ENCODE results near the gene SLC12A9.

SLC12A9 gene

GRCh38 chr7:100826514-100827329 lies 25.8 kb upstream of the SLC12A9 start:
- no peak for TF ChIP-seq ZNF274 (IDR thresholded peaks at IDR 0.05; ENCODE audit: low read depth, low read length)
- TF ChIP-seq SUZ12 (IDR thresholded peaks at IDR 0.05; ENCODE audit: extremely low read depth, insufficient read depth, insufficient read length): no peak
- no peak for TF ChIP-seq YY1 (IDR thresholded peaks at IDR 0.05; ENCODE audit: insufficient read depth, insufficient read length)
- Histone ChIP-seq H3K36me3 (ENCODE audit: insufficient read depth, insufficient read length, low read length) (peaks cover 31% of the 10 kb centered on the region), H3K4me1 (ENCODE audit: insufficient read depth, insufficient read length) (peaks cover 7% of the 10 kb centered on the region), H3K9ac (ENCODE audit: insufficient read length, low read depth) (peak overlapping the region; percentile 87), H3K4me3 (ENCODE audit: insufficient read length, low read depth) (peak overlapping the region; percentile 66), H3K9me3 (ENCODE audit: insufficient read depth, low read length) (no peaks in the 10 kb centered on the region), H3K27me3 (ENCODE audit: insufficient read depth, insufficient read length) (no peaks in the 10 kb centered on the region)
- DNase-seq (ENCODE audit: low read depth, low spot score): no peak

GRCh38 chr7:100827330-100828226 lies 24.9 kb upstream of the SLC12A9 start, which contains the start of gene EPHB4:
EPHB4 (minus strand) TSS chr7:100827523; CDS start chr7:100827030, 493 bp downstream.
- peak; percentile 91 for DNase-seq (ENCODE audit: low read depth, low spot score)
- Histone ChIP-seq H3K36me3 (ENCODE audit: insufficient read depth, insufficient read length, low read length) (peaks cover 24% of the 10 kb centered on the region), H3K27me3 (ENCODE audit: insufficient read depth, insufficient read length) (no peaks in the 10 kb centered on the region), H3K9ac (ENCODE audit: insufficient read length, low read depth) (peak within 1 kb of the TSS; percentile 87), H3K9me3 (ENCODE audit: insufficient read depth, low read length) (no peaks in the 10 kb centered on the region), H3K4me3 (ENCODE audit: insufficient read length, low read depth) (peak within 1 kb of the TSS; percentile 66), H3K4me1 (ENCODE audit: insufficient read depth, insufficient read length) (peaks cover 5% of the 10 kb centered on the region)
- TF ChIP-seq ZNF274 (IDR thresholded peaks at IDR 0.05; ENCODE audit: low read depth, low read length): no peak
- no peak for TF ChIP-seq YY1 (IDR thresholded peaks at IDR 0.05; ENCODE audit: insufficient read depth, insufficient read length)
- TF ChIP-seq SUZ12 (IDR thresholded peaks at IDR 0.05; ENCODE audit: extremely low read depth, insufficient read depth, insufficient read length): no peak

- DNase-seq (ENCODE audit: low read depth, low spot score): no peak
- Histone ChIP-seq H3K4me1 (ENCODE audit: insufficient read depth, insufficient read length) (peaks cover under 1% of the 10 kb centered on the region), H3K36me3 (ENCODE audit: insufficient read depth, insufficient read length, low read length) (peaks cover 7% of the 10 kb centered on the region), H3K9me3 (ENCODE audit: insufficient read depth, low read length) (no peaks in the 10 kb centered on the region), H3K4me3 (ENCODE audit: insufficient read length, low read depth) (no peak overlapping the region), H3K9ac (ENCODE audit: insufficient read length, low read depth) (peak overlapping the region; percentile 32), H3K27me3 (ENCODE audit: insufficient read depth, insufficient read length) (no peaks in the 10 kb centered on the region)
- TF ChIP-seq YY1 (IDR thresholded peaks at IDR 0.05; ENCODE audit: insufficient read depth, insufficient read length) (no peak), SUZ12 (IDR thresholded peaks at IDR 0.05; ENCODE audit: extremely low read depth, insufficient read depth, insufficient read length) (no peak), ZNF274 (IDR thresholded peaks at IDR 0.05; ENCODE audit: low read depth, low read length) (no peak)
Observed at GRCh38 chr7:100829150-100829716, 23.3 kb upstream of the SLC12A9 start.

- Histone ChIP-seq H3K27me3 (ENCODE audit: insufficient read depth, insufficient read length) (no peaks in the 10 kb centered on the region), H3K4me3 (ENCODE audit: insufficient read length, low read depth) (no peak overlapping the region), H3K9ac (ENCODE audit: insufficient read length, low read depth) (no peak overlapping the region), H3K9me3 (ENCODE audit: insufficient read depth, low read length) (no peaks in the 10 kb centered on the region), H3K36me3 (ENCODE audit: insufficient read depth, insufficient read length, low read length) (no peaks in the 10 kb centered on the region), H3K4me1 (ENCODE audit: insufficient read depth, insufficient read length) (no peaks in the 10 kb centered on the region)
- DNase-seq (ENCODE audit: low read depth, low spot score): no peak
- TF ChIP-seq YY1 (IDR thresholded peaks at IDR 0.05; ENCODE audit: insufficient read depth, insufficient read length) (no peak), ZNF274 (IDR thresholded peaks at IDR 0.05; ENCODE audit: low read depth, low read length) (no peak), SUZ12 (IDR thresholded peaks at IDR 0.05; ENCODE audit: extremely low read depth, insufficient read depth, insufficient read length) (no peak)
Observed at GRCh38 chr7:100830396-100830795, 22.1 kb upstream of the SLC12A9 start.

- Histone ChIP-seq H3K27me3 (ENCODE audit: insufficient read depth, insufficient read length) (no peaks in the 10 kb centered on the region), H3K4me1 (ENCODE audit: insufficient read depth, insufficient read length) (no peaks in the 10 kb centered on the region), H3K36me3 (ENCODE audit: insufficient read depth, insufficient read length, low read length) (no peaks in the 10 kb centered on the region), H3K9ac (ENCODE audit: insufficient read length, low read depth) (no peak overlapping the region), H3K9me3 (ENCODE audit: insufficient read depth, low read length) (no peaks in the 10 kb centered on the region), H3K4me3 (ENCODE audit: insufficient read length, low read depth) (no peak overlapping the region)
- TF ChIP-seq YY1 (IDR thresholded peaks at IDR 0.05; ENCODE audit: insufficient read depth, insufficient read length) (no peak), ZNF274 (IDR thresholded peaks at IDR 0.05; ENCODE audit: low read depth, low read length) (no peak), SUZ12 (IDR thresholded peaks at IDR 0.05; ENCODE audit: extremely low read depth, insufficient read depth, insufficient read length) (no peak)
- DNase-seq (ENCODE audit: low read depth, low spot score): no peak
Observed at GRCh38 chr7:100832281-100832633, 20.3 kb upstream of the SLC12A9 start.

GRCh38 chr7:100835903-100836811 lies 16.4 kb upstream of the SLC12A9 start:
- H3K36me3 ChIP-seq (ENCODE audit: insufficient read depth, insufficient read length, low read length): no peaks in the 10 kb centered on the region
- no peaks in the 10 kb centered on the region for H3K27me3 ChIP-seq (ENCODE audit: insufficient read depth, insufficient read length)
- no peak for TF ChIP-seq SUZ12 (IDR thresholded peaks at IDR 0.05; ENCODE audit: extremely low read depth, insufficient read depth, insufficient read length)
- no peak for TF ChIP-seq YY1 (IDR thresholded peaks at IDR 0.05; ENCODE audit: insufficient read depth, insufficient read length)
- TF ChIP-seq ZNF274 (IDR thresholded peaks at IDR 0.05; ENCODE audit: low read depth, low read length): no peak
- H3K9me3 ChIP-seq (ENCODE audit: insufficient read depth, low read length): no peaks in the 10 kb centered on the region
- peak overlapping the region; percentile 71 for H3K9ac ChIP-seq (ENCODE audit: insufficient read length, low read depth)
- no peaks in the 10 kb centered on the region for H3K4me1 ChIP-seq (ENCODE audit: insufficient read depth, insufficient read length)
- no peak overlapping the region for H3K4me3 ChIP-seq (ENCODE audit: insufficient read length, low read depth)
- DNase-seq (ENCODE audit: low read depth, low spot score): peak; percentile 98
